Endothelial cell of umbilical vein (primary cell): ENCODE data around the gene DIP2B. TPM values are rescaled to one million over a fixed set of nuclear protein-coding genes. Genes with fewer than 3 reads are reported as not detected.

ENCODE experiments used
- BruUV-seq: library from RNA; stranded (reverse); fragments of 400-500 nt; replicated peaks from 2 replicates; lab custom pipeline; 2021; lab: Mats Ljungman, UMichigan
- CTCF ChIA-PET: fragments of 300-600, 350-600 bp; sonication (Branson Sonifier 250); formaldehyde crosslinking; loops from one replicate; lab custom pipeline; 2021; ENCODE audit warnings: antibody characterized with exemption, inconsistent platforms; lab: Charles Lee
- POLR2A ChIA-PET: fragments of 300-600, 350-600 bp; sonication (Branson Sonifier 250); formaldehyde crosslinking; loops from one replicate; lab custom pipeline; 2021; ENCODE audit warnings: antibody characterized with exemption, inconsistent platforms; lab: Charles Lee
- DNase-seq: peaks from one replicate; pipeline ENCODE4 v3.0.0-alpha.2; 2011; ENCODE audit warnings: low read depth, low spot score
- FAIRE-seq: peaks from 2 replicates; lab custom pipeline; 2011; peaks lifted over from hg19 to GRCh38; lab: Jason Lieb, UNC
- H2AFZ ChIP-seq: 2 replicates; pipeline ENCODE4 v1.6.0; 2012; ENCODE audit warnings: low read depth, low read length, control low read depth, inconsistent platforms
- H3K27ac ChIP-seq: 2 replicates; pipeline ENCODE4 v1.5.1; 2011; ENCODE audit warnings: low read depth, mild to moderate bottlenecking, control low read depth, low read length, moderate library complexity; ENCODE audit not compliant: insufficient read depth
- H3K27me3 ChIP-seq, 2 experiments: 2 replicates each; pipeline versions ENCODE4 v1.6.0 to v1.6.1; 2011; ENCODE audit warnings: low read length in 2 of 2, mixed read lengths in 1 of 2; ENCODE audit not compliant: control insufficient read depth in 2 of 2, insufficient read depth in 2 of 2
- H3K36me3 ChIP-seq, 2 experiments: 2 replicates in 1 of 2; 3 replicates in 1 of 2; pipeline ENCODE4 v1.5.1; 2011; ENCODE audit warnings: low read length in 2 of 2, mild to moderate bottlenecking in 1 of 2, moderate library complexity in 1 of 2; ENCODE audit not compliant: control insufficient read depth in 2 of 2, insufficient read depth in 2 of 2; ENCODE audit errors: extremely low read depth in 1 of 2
- H3K4me1 ChIP-seq: 3 replicates; pipeline ENCODE4 v1.5.1; 2011; ENCODE audit warnings: mild to moderate bottlenecking, low read length; ENCODE audit not compliant: control insufficient read depth, insufficient read depth; ENCODE audit errors: extremely low read depth
- H3K4me2 ChIP-seq: 2 replicates; pipeline ENCODE4 v1.6.1; 2011; ENCODE audit warnings: low read length, control low read depth, mixed read lengths; ENCODE audit not compliant: insufficient read depth
- H3K4me3 ChIP-seq, 3 experiments: fragments of 200-600 bp in 1 of 3; sonication (generic), shearing (Covaris generic) in 1 of 3; replicated peaks in 1 of 3; 2 replicates each; pipeline ENCODE4 v1.5.1; 2011 to 2016; ENCODE audit warnings: control low read depth in 3 of 3, low read length in 3 of 3, mild to moderate bottlenecking in 2 of 3, inconsistent platforms in 1 of 3, low read depth in 1 of 3, moderate library complexity in 1 of 3; ENCODE audit not compliant: insufficient read depth in 1 of 3
- H3K79me2 ChIP-seq: 2 replicates; pipeline ENCODE4 v1.6.0; 2012; ENCODE audit warnings: low read length, inconsistent platforms; ENCODE audit not compliant: control insufficient read depth, insufficient read depth
- H3K9ac ChIP-seq: replicated peaks from 2 replicates; pipeline ENCODE3; 2011; ENCODE audit warnings: low read length, control low read depth; ENCODE audit not compliant: insufficient read depth; ENCODE audit errors: extremely low read depth
- H3K9me1 ChIP-seq: replicated peaks from 3 replicates; pipeline ENCODE4 v1.6.0; 2011; ENCODE audit warnings: mild to moderate bottlenecking, low read length; ENCODE audit not compliant: control insufficient read depth, insufficient read depth; ENCODE audit errors: extremely low read depth
- H3K9me3 ChIP-seq: replicated peaks from 2 replicates; pipeline ENCODE4 v1.5.1; 2012; ENCODE audit warnings: low read length, inconsistent platforms; ENCODE audit not compliant: control insufficient read depth, insufficient read depth
- H4K20me1 ChIP-seq: replicated peaks from 2 replicates; pipeline ENCODE3; 2011; ENCODE audit warnings: mild to moderate bottlenecking, low read length; ENCODE audit not compliant: control insufficient read depth, insufficient read depth; ENCODE audit errors: extremely low read depth
- EZH2 ChIP-seq: IDR thresholded peaks from 2 replicates; pipeline ENCODE4 v1.6.1; 2012; ENCODE audit warnings: borderline replicate concordance, low read depth, mild to moderate bottlenecking, moderate library complexity, low read length, inconsistent platforms; ENCODE audit not compliant: severe bottlenecking
- FOS ChIP-seq: IDR thresholded peaks from 2 replicates; pipeline ENCODE4 v1.6.1; 2011; ENCODE audit warnings: mild to moderate bottlenecking, low read length, moderate library complexity, borderline replicate concordance; ENCODE audit not compliant: insufficient read depth
- GATA2 ChIP-seq: IDR thresholded peaks from 2 replicates; pipeline ENCODE4 v1.7.0; 2011; ENCODE audit warnings: low read depth, mild to moderate bottlenecking, moderate library complexity, mixed read lengths, low read length; ENCODE audit not compliant: insufficient read length, insufficient read depth
- JUN ChIP-seq: IDR thresholded peaks from 2 replicates; pipeline ENCODE4 v1.6.1; 2011; ENCODE audit warnings: borderline replicate concordance, low read depth; ENCODE audit not compliant: insufficient read length, insufficient read depth
- MYC ChIP-seq: IDR thresholded peaks from one replicate; pipeline ENCODE4 v1.6.1; 2011; ENCODE audit warnings: mild to moderate bottlenecking, low read depth, low read length
- POLR2A ChIP-seq: IDR thresholded peaks from 2 replicates; pipeline ENCODE4 v1.6.1; 2012; ENCODE audit warnings: low read depth, mild to moderate bottlenecking, control low read depth, low read length
- POLR2AphosphoS5 ChIP-seq: IDR thresholded peaks from 2 replicates; pipeline ENCODE4 v1.6.1; 2012; ENCODE audit warnings: low read depth, mild to moderate bottlenecking, control low read depth, low read length, moderate library complexity; ENCODE audit not compliant: insufficient read depth
- dilution Hi-C: fragments of 300-500 bp; cut with MboI; formaldehyde crosslinking; loops from one replicate; pipeline ENCODE4 v1.15.0; 2019; ENCODE audit warnings: low sequenced_read_pairs; ENCODE audit not compliant: extremely low pct_ligation_motif_present
- intact Hi-C: fragments of 100-400 bp; cut with micrococcal nuclease; formaldehyde crosslinking; loops from one replicate; pipeline ENCODE4 v1.10.0; 2022
- polyA plus RNA-seq, 4 experiments: library from polyadenylated mRNA; depleted of rRNA in 3 of 4; stranded (reverse) in 3 of 4; unstranded in 1 of 4; fragments of >200 nt; gene quantifications; 2 replicates each; pipeline versions ENCODE4 v1.2.1 to v1.2.3, GENCODE V29; 2011 to 2012; ENCODE audit warnings: missing spikeins in 1 of 4
- total RNA-seq: library from RNA; stranded (reverse); gene quantifications from 2 replicates; pipeline ENCODE4 v1.2.3, GENCODE V29; 2021
- TF ChIP-seq, protein P1 (sequence below): IDR thresholded peaks from 2 replicates; pipeline ENCODE4 v1.6.1; 2011; ENCODE audit not compliant: insufficient read depth, insufficient read length
- TF ChIP-seq, protein P2 (sequence below), 2 donors: IDR thresholded peaks; 1 replicate in 1 of 2; 2 replicates in 1 of 2; pipeline ENCODE4 v1.5.1; 2011; ENCODE audit warnings: low read length in 2 of 2, mild to moderate bottlenecking in 2 of 2, moderate library complexity in 2 of 2, control low read depth in 1 of 2, inconsistent platforms in 1 of 2, low read depth in 1 of 2; ENCODE audit not compliant: insufficient read depth in 1 of 2; ENCODE audit errors: extremely low read depth in 1 of 2

Gene DIP2B
- total and polyA plus RNA-seq, 2 donors (not counting 3 experiments of a cell fraction or from before 2014, with no cell fraction given), result 14.5 to 28.0 TPM

DNA sequence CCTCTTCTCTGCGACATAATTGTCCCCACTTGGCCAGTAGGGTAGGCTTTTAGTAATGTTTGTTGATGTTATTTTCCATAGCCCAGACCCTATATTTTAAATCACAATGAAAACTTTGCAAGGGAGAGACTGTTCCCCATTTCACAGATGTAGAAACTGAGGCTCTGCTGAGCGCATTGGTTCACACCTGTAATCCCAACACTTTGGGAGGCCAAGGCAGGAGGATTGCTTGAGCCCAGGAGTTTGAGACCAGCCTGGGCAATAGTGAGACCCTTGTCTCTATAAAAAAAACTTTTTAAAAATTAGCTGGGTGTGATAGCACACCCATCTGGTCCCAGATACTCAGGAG lies 114.8 kb downstream of the DIP2B start:
- Histone ChIP-seq H3K4me2 (no peak overlapping the region), H3K79me2 (peaks cover 14% of the 10 kb centered on the region), H3K36me3 (no peaks in the 10 kb centered on the region), H3K4me1 (peaks cover 8% of the 10 kb centered on the region), H3K27ac (no peak overlapping the region), H3K9me1 (no peaks in the 10 kb centered on the region), H4K20me1 (peaks cover 4% of the 10 kb centered on the region), H3K27me3 (no peaks in the 10 kb centered on the region), H3K4me3 (no peak overlapping the region), H2AFZ (no peak overlapping the region), H3K9me3 (no peaks in the 10 kb centered on the region), H3K9ac (no peak overlapping the region)
- POLR2A ChIA-PET, result no interaction called here
- FAIRE-seq (no peak), DNase-seq (no peak)
- CTCF ChIA-PET, result interaction anchor here (1.1 to 1.6 kb wide), 3 partner anchors 10 to 115 kb away, joined by 3 to 6 read pairs (median 5); partner anchors contain the start of gene DIP2B
- no TSS peak for BruUV-seq
- dilution Hi-C loops (no loop called here), intact Hi-C loops (no loop called here)
- no peak for TF ChIP-seq FOS
- no peak for TF ChIP-seq EZH2
- no peak for TF ChIP-seq POLR2A
- no peak for TF ChIP-seq JUN
- TF ChIP-seq, protein P1, sequence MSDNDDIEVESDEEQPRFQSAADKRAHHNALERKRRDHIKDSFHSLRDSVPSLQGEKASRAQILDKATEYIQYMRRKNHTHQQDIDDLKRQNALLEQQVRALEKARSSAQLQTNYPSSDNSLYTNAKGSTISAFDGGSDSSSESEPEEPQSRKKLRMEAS, result no peak
- no peak for TF ChIP-seq POLR2AphosphoS5
- TF ChIP-seq MYC, result no peak
- TF ChIP-seq, protein P2, sequence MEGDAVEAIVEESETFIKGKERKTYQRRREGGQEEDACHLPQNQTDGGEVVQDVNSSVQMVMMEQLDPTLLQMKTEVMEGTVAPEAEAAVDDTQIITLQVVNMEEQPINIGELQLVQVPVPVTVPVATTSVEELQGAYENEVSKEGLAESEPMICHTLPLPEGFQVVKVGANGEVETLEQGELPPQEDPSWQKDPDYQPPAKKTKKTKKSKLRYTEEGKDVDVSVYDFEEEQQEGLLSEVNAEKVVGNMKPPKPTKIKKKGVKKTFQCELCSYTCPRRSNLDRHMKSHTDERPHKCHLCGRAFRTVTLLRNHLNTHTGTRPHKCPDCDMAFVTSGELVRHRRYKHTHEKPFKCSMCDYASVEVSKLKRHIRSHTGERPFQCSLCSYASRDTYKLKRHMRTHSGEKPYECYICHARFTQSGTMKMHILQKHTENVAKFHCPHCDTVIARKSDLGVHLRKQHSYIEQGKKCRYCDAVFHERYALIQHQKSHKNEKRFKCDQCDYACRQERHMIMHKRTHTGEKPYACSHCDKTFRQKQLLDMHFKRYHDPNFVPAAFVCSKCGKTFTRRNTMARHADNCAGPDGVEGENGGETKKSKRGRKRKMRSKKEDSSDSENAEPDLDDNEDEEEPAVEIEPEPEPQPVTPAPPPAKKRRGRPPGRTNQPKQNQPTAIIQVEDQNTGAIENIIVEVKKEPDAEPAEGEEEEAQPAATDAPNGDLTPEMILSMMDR (IDR thresholded peaks at IDR 0.05; ENCODE audit: extremely low read depth in 1 of 2, insufficient read depth in 1 of 2, low read depth in 1 of 2, low read length in 2 of 2), result no peak
- TF ChIP-seq GATA2, result no peak
